ENCODE data around the gene BCAS3.

- no peak for TF ChIP-seq CTCF (IDR thresholded peaks at IDR 0.05; ENCODE audit: poor library complexity, severe bottlenecking)
- no peak for TF ChIP-seq REST (IDR thresholded peaks at IDR 0.05; ENCODE audit: borderline replicate concordance)
- no peak for TF ChIP-seq SMC3 (conservative IDR thresholded peaks at IDR 0.05; ENCODE audit: poor library complexity)
- TF ChIP-seq POLR2AphosphoS5 (IDR thresholded peaks at IDR 0.05), result no peak
- TF ChIP-seq EZH2 (IDR thresholded peaks at IDR 0.05; ENCODE audit: borderline replicate concordance, insufficient read depth, low read length, poor library complexity, severe bottlenecking), result no peak
Measured at GRCh38 chr17:61338874-61339478, 661.3 kb downstream of the BCAS3 start.
